Loucy (cell line): ENCODE measurements around the gene NUP205.
"Not testable (repeated sequence)": the region's sequence is repeated elsewhere in the genome, so short reads cannot be mapped to it uniquely, and the experiment has no call there.

Experiments used
- H2AFZ ChIP-seq: fragments of 200-600 bp; sonication (generic); 2 replicates; pipeline ENCODE4 v1.6.0; 2016; ENCODE audit warnings: antibody characterized with exemption, mild to moderate bottlenecking, low read length, moderate library complexity
- H3F3A ChIP-seq: fragments of 200-600 bp; 2 replicates; pipeline ENCODE4 v1.6.0; 2016; ENCODE audit warnings: antibody characterized with exemption, low read depth, mild to moderate bottlenecking
- H3K27me3 ChIP-seq: fragments of 200-600 bp; sonication (generic); 2 replicates; pipeline ENCODE4 v1.6.1; 2014; ENCODE audit warnings: low read length, mild to moderate bottlenecking; ENCODE audit not compliant: insufficient read depth, poor library complexity, severe bottlenecking
- H3K36me3 ChIP-seq: fragments of 200-600 bp; sonication (generic); 2 replicates; pipeline ENCODE4 v1.6.1; 2016; ENCODE audit warnings: low read length; ENCODE audit not compliant: insufficient read depth
- H3K4me1 ChIP-seq: fragments of 200-600 bp; sonication (generic); 2 replicates; pipeline ENCODE4 v1.5.1; 2014; ENCODE audit warnings: low read length, mild to moderate bottlenecking; ENCODE audit not compliant: insufficient read depth, poor library complexity, severe bottlenecking
- H3K4me2 ChIP-seq: fragments of 200-600 bp; sonication (generic); 2 replicates; pipeline ENCODE4 v1.6.0; 2014; ENCODE audit warnings: antibody characterized with exemption, low read length, low read depth, mild to moderate bottlenecking; ENCODE audit not compliant: poor library complexity, severe bottlenecking
- H3K4me3 ChIP-seq: fragments of 200-600 bp; sonication (generic); 2 replicates; pipeline ENCODE4 v1.5.1; 2014; ENCODE audit warnings: low read length, mild to moderate bottlenecking, mixed read lengths; ENCODE audit not compliant: poor library complexity, severe bottlenecking
- H3K79me2 ChIP-seq: fragments of 200-600 bp; sonication (generic); 2 replicates; pipeline ENCODE4 v1.6.1; 2014; ENCODE audit warnings: low read length; ENCODE audit not compliant: insufficient read depth
- H3K9ac ChIP-seq: fragments of 200-600 bp; sonication (generic); 2 replicates; pipeline ENCODE4 v1.6.0; 2014; ENCODE audit warnings: mild to moderate bottlenecking, low read depth, low read length, moderate library complexity; ENCODE audit not compliant: poor library complexity, severe bottlenecking
- H3K9me2 ChIP-seq: fragments of 200-600 bp; sonication (generic); replicated peaks from 2 replicates; pipeline ENCODE4 v1.6.1; 2016; ENCODE audit warnings: low read depth, low read length, mixed read lengths
- H3K9me3 ChIP-seq: fragments of 200-600 bp; sonication (generic); 2 replicates; pipeline ENCODE4 v1.6.1; 2014; ENCODE audit warnings: mild to moderate bottlenecking, antibody characterized with exemption, low read length, low read depth; ENCODE audit not compliant: insufficient read depth
- H4K20me1 ChIP-seq: fragments of 200-600 bp; sonication (generic); 2 replicates; pipeline ENCODE4 v1.6.0; 2014; ENCODE audit warnings: antibody characterized with exemption, low read length, mild to moderate bottlenecking; ENCODE audit not compliant: insufficient read depth, poor library complexity, severe bottlenecking
- EZH2phosphoT487 ChIP-seq: fragments of 200-600 bp; IDR thresholded peaks from 2 replicates; pipeline ENCODE4 v1.6.1; 2018; ENCODE audit warnings: antibody characterized with exemption, mild to moderate bottlenecking, moderate library complexity, borderline replicate concordance
- TF ChIP-seq, protein P1 (sequence below): fragments of 200-600 bp; sonication (generic); conservative IDR thresholded peaks from 2 replicates; pipeline ENCODE4 v1.5.1; 2014; ENCODE audit warnings: mild to moderate bottlenecking, antibody characterized with exemption, low read length

Gene NUP205

DNA sequence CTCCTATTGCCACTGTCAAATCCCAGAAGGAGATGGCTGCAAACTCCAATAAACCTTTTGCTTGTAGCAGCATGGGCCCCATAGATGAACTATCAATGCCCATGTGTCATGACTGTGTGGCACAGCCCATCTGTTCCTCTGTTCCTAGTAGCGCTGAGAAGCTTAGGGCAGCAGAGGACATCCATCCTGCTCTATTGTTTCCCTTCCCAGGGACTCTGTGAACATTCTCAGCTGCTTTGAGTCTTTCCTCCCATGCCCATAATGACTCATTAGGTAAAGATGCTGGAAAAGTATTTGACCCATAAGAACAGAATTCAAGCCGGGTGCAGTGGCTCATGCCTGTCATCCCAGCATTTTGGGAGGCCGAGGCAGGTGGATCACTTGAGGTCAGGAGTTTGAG, 132.8 kb downstream of the NUP205 start:
- H3K4me3 ChIP-seq: no peak overlapping the region
- no peaks in the 10 kb centered on the region for H3K4me1 ChIP-seq
- no peaks in the 10 kb centered on the region for H3K79me2 ChIP-seq
- H3K36me3 ChIP-seq: no peaks in the 10 kb centered on the region
- TF ChIP-seq EZH2phosphoT487: no peak
- TF ChIP-seq, protein P1, sequence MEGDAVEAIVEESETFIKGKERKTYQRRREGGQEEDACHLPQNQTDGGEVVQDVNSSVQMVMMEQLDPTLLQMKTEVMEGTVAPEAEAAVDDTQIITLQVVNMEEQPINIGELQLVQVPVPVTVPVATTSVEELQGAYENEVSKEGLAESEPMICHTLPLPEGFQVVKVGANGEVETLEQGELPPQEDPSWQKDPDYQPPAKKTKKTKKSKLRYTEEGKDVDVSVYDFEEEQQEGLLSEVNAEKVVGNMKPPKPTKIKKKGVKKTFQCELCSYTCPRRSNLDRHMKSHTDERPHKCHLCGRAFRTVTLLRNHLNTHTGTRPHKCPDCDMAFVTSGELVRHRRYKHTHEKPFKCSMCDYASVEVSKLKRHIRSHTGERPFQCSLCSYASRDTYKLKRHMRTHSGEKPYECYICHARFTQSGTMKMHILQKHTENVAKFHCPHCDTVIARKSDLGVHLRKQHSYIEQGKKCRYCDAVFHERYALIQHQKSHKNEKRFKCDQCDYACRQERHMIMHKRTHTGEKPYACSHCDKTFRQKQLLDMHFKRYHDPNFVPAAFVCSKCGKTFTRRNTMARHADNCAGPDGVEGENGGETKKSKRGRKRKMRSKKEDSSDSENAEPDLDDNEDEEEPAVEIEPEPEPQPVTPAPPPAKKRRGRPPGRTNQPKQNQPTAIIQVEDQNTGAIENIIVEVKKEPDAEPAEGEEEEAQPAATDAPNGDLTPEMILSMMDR: no peak
- H3K4me2 ChIP-seq: no peak overlapping the region
- no peak overlapping the region for H3K9ac ChIP-seq
- no peaks in the 10 kb centered on the region for H3K9me2 ChIP-seq
- no peaks in the 10 kb centered on the region for H3K9me3 ChIP-seq
- no peaks in the 10 kb centered on the region for H3K27me3 ChIP-seq
- no peaks in the 10 kb centered on the region for H4K20me1 ChIP-seq
- no peaks in the 10 kb centered on the region for H3F3A ChIP-seq
- H2AFZ ChIP-seq: no peak overlapping the region

DNA sequence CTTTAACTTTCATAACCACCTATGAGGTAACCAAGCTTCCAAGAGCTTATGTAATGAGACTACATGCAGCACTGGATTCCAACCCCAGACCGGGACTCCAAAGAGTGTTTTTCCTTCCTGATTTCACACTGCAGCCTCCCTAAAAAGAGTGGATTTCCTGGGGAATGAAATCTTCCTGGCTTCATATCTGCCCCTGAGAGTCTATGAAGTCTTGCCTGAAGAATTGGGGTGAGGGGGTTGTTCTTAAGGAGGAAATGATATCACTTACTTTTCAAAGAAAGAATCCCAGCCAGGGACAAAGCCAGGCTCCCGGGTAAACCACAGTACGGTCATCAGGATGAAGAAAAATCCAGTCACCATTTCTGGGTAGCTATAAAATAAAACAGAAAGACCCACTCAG, 134.3 kb downstream of the NUP205 start:
- H3K9ac ChIP-seq: no peak overlapping the region
- H3K79me2 ChIP-seq: no peaks in the 10 kb centered on the region
- H3K9me2 ChIP-seq: no peaks in the 10 kb centered on the region
- H3K4me3 ChIP-seq: no peak overlapping the region
- no peak overlapping the region for H3K4me2 ChIP-seq
- H3K4me1 ChIP-seq: no peaks in the 10 kb centered on the region
- TF ChIP-seq EZH2phosphoT487: no peak
- TF ChIP-seq, protein P1: no peak
- no peaks in the 10 kb centered on the region for H3K27me3 ChIP-seq
- no peaks in the 10 kb centered on the region for H3K36me3 ChIP-seq
- H4K20me1 ChIP-seq: no peaks in the 10 kb centered on the region
- H3K9me3 ChIP-seq: no peaks in the 10 kb centered on the region
- H2AFZ ChIP-seq: no peak overlapping the region
- H3F3A ChIP-seq: no peaks in the 10 kb centered on the region

DNA sequence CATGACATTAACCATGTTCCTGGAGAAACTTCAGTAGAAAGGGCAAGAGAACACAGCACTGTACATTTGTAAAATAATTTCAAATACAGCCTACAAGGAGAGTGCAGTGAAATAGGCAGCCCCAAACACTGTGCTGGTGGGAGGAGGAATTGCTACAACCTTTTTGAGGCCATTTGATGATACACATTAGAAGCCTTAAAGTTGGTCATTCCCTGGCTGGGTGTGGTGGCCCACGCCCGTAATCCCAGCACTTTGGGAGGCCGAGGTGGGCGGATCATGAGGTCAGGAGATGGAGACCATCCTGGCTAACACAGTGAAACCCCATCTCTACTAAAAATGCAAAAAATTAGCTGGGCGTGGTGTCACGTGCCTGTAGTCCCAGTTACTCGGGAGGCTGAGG, 134.9 kb downstream of the NUP205 start:
- H3K4me1 ChIP-seq, H3K9ac ChIP-seq, H4K20me1 ChIP-seq, H2AFZ ChIP-seq, H3K36me3 ChIP-seq, H3F3A ChIP-seq, H3K9me3 ChIP-seq, H3K79me2 ChIP-seq, H3K4me2 ChIP-seq, H3K27me3 ChIP-seq, H3K4me3 ChIP-seq, H3K9me2 ChIP-seq: not testable (repeated sequence)

DNA sequence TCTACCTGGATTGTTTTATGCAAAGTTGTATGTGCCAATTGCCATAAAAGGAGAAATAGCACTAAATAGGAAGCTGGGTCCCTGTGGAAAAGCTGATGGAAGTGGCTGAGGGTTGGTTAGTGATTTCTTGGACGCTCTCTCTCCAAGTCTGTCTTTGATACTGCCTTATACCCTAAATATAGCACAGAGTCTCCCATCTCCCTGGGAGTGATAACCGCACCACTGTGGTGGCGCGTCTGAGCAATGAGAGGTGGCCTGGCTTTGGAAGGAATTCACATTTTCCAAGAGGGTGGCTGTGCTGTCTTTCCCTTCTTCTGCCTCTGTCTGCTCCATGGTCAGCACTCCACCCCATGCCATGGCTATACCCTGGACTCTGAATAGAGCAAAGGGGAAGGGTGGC, 135.8 kb downstream of the NUP205 start:
- H3K9ac ChIP-seq: no peak overlapping the region
- H3K9me2 ChIP-seq: no peaks in the 10 kb centered on the region

More for the DNA sequence above, 135.8 kb downstream of the NUP205 start:
- Histone ChIP-seq H3K4me2 (no peak overlapping the region), H2AFZ (no peak overlapping the region), H3K36me3 (no peaks in the 10 kb centered on the region), H3K4me1 (no peaks in the 10 kb centered on the region), H3K4me3 (no peak overlapping the region), H3K27me3 (no peaks in the 10 kb centered on the region), H4K20me1 (no peaks in the 10 kb centered on the region), H3F3A (no peaks in the 10 kb centered on the region), H3K79me2 (no peaks in the 10 kb centered on the region), H3K9me3 (no peaks in the 10 kb centered on the region)
- TF ChIP-seq, protein P1: no peak
- TF ChIP-seq EZH2phosphoT487: no peak
